ENCODE measurements around the gene AP1S2. TPM values are rescaled to one million over a fixed set of nuclear protein-coding genes. Genes with fewer than 3 reads are reported as not detected.

The AP1S2 gene
- total and polyA plus RNA-seq, 10 of the 15 experiments (the other 5 are each of a cell fraction or from before 2014, with no cell fraction given) = 25.6 to 105 (median 50.7) TPM

- TF ChIP-seq PRDM15 (CRISPR knock-in tag; IDR thresholded peaks at IDR 0.05) (no peak), GABPA (IDR thresholded peaks at IDR 0.05; ENCODE audit: low read depth) (no peak), PAX8 (IDR thresholded peaks at IDR 0.05) (no peak), USF2 (IDR thresholded peaks at IDR 0.05; ENCODE audit: borderline replicate concordance, low read depth, low read length) (no peak)
Measured at GRCh38 chrX:15786915-15787314, 67.7 kb downstream of the AP1S2 start (continued).

- Histone ChIP-seq H4K20me1 (ENCODE audit: control insufficient read depth, insufficient read depth) (no peaks in the 10 kb centered on the region), H3K4me1 (ENCODE audit: control insufficient read depth, insufficient read depth, low read length) (peaks cover 11% of the 10 kb centered on the region), H3K36me3 (ENCODE audit: control insufficient read depth in 2 of 2, insufficient read depth in 2 of 2, low read length in 1 of 2) (no peaks in the 10 kb centered on the region), H3K79me2 (ENCODE audit: control insufficient read depth, insufficient read depth, low read length) (no peaks in the 10 kb centered on the region), H3K9ac (ENCODE audit: control insufficient read depth, insufficient read depth, low read length) (no peak overlapping the region), H3K27me3 (replicated peaks in 1 of 2; ENCODE audit: control insufficient read depth in 2 of 2, insufficient read depth in 2 of 2, low read length in 1 of 2) (no peaks in the 10 kb centered on the region), H3K9me3 (replicated peaks; ENCODE audit: control insufficient read depth, insufficient read depth, low read length) (no peaks in the 10 kb centered on the region), H3K27ac (ENCODE audit: control insufficient read depth, insufficient read depth) (no peak overlapping the region), H2AFZ (ENCODE audit: control insufficient read depth, low read depth, low read length) (no peak overlapping the region), H3K4me2 (ENCODE audit: control insufficient read depth, insufficient read depth) (no peak overlapping the region), H3K4me3 (no peak overlapping the region)
- no peak for DNase-seq (ENCODE audit: low read depth, low spot score)
- POLR2A ChIA-PET = no interaction called here
- intact Hi-C loops (cut with micrococcal nuclease; ENCODE audit: unreplicated experiment) = no loop called here
- no peak for FAIRE-seq
- RAD21 ChIA-PET (ENCODE audit: unreplicated experiment) = no interaction called here
- SMC1A ChIA-PET (ENCODE audit: uncharacterized antibody, unreplicated experiment) = no interaction called here
- CTCF ChIA-PET = no interaction called here
- no peak for ATAC-seq
- WGBS (ENCODE audit: insufficient coverage, insufficient replicate concordance, low lambda C conversion rate, missing lambda C conversion rate) = 75% methylated on average over 3 of the region's 3 CpGs
- in situ Hi-C loops (cut with MboI) = no loop called here
- BruUV-seq (replicated peaks) = no TSS peak
- no peak for TF ChIP-seq MLLT1 (IDR thresholded peaks at IDR 0.05)
- no peak for TF ChIP-seq SRF (IDR thresholded peaks at IDR 0.05; ENCODE audit: low read depth in 2 of 2, low read length in 2 of 2)
- TF ChIP-seq CHD1 (IDR thresholded peaks at IDR 0.05; ENCODE audit: low read depth, low read length) = no peak
- TF ChIP-seq NFYA (IDR thresholded peaks at IDR 0.05; ENCODE audit: borderline replicate concordance, low read depth, low read length) = no peak
- TF ChIP-seq NR2C1 (IDR thresholded peaks at IDR 0.05) = no peak
- no peak for TF ChIP-seq MYB (IDR thresholded peaks at IDR 0.05; ENCODE audit: borderline replicate concordance, low read depth, low read length)
- TF ChIP-seq SMAD1 (IDR thresholded peaks at IDR 0.05; ENCODE audit: low read depth, partially characterized antibody) = no peak
- no peak for TF ChIP-seq HDGF (IDR thresholded peaks at IDR 0.05)
- no peak for TF ChIP-seq PAX5 (IDR thresholded peaks at IDR 0.05; ENCODE audit: borderline replicate concordance, low read depth, low read length)
- no peak for TF ChIP-seq YY1 (IDR thresholded peaks at IDR 0.05; ENCODE audit: low read depth, low read length)
- TF ChIP-seq RB1 (IDR thresholded peaks at IDR 0.05; ENCODE audit: borderline replicate concordance) = no peak
- no peak for TF ChIP-seq EGR1 (IDR thresholded peaks at IDR 0.05; ENCODE audit: borderline replicate concordance in 1 of 2, low read depth in 2 of 2, low read length in 2 of 2)
- TF ChIP-seq TCF12 (IDR thresholded peaks at IDR 0.05; ENCODE audit: low read depth, low read length) = no peak
Measured at GRCh38 chrX:15785176-15785750, 69.3 kb downstream of the AP1S2 start.

Measured in GM12878 (cell line).